Eye (tissue), 1 donor: ENCODE results near the gene RIMBP2.

Experiments used
- DNase-seq: peaks from one replicate; pipeline ENCODE4 v3.0.0-alpha.2; 2015

Gene RIMBP2

DNA sequence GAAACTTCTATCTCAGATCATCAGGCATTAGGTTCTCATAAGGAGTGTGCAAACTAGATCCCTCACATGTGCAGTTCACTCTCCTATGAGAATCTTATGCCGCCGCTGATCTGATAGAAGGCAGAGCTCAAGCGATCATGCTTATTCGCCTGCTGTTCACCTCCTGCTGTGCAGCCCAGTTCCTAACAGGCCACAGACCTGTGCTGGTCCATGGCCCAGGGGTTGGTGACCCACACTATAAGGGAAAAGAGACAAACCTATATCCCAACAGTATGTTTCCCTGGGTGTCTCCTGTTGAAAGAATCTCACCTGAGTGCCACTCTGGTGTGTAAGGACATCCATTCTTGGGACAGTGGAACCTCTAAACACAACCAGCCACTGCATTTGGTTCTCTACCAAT, 186.3 kb downstream of the RIMBP2 start:
- no peak for DNase-seq

DNA sequence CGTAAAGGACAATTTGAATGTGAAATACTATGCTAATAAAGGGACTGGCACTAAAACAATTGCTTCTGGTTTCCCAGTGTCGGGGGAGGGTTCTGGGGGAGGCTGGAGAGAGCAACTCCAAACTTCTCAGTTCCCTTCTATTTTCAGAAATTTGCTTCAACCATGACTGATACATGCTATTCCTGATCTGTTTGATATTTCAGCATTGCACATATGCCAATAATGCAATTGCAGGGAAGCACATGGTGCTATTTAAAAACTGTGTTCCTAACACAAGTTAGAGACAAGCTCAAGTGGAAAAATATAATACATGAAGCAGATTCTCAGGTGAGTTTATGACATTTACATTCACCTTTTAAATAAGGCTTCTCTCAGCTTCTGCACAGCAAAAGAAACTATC, 188.9 kb downstream of the RIMBP2 start:
- DNase-seq = no peak

DNA sequence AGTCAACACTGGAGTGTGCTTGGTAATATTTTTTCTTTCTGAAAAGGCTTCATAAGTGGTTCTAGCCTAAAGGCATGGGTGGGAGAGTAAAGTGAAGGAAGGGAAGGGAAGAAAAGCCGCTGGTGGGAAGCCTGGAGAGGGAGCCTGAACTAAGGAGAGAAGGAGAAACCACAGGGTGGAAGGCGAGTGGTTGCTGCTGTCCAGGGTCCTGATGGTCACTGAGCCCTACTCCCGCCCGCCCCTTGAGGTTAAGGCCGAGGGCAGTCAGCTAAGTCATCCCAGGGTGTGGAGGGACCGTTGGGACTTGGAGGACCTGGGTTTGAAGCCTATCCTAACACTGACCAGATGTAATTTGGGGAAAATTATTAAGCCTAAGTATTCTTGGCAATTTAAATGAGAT, 189.3 kb downstream of the RIMBP2 start:
- DNase-seq = peak; percentile 74

DNA sequence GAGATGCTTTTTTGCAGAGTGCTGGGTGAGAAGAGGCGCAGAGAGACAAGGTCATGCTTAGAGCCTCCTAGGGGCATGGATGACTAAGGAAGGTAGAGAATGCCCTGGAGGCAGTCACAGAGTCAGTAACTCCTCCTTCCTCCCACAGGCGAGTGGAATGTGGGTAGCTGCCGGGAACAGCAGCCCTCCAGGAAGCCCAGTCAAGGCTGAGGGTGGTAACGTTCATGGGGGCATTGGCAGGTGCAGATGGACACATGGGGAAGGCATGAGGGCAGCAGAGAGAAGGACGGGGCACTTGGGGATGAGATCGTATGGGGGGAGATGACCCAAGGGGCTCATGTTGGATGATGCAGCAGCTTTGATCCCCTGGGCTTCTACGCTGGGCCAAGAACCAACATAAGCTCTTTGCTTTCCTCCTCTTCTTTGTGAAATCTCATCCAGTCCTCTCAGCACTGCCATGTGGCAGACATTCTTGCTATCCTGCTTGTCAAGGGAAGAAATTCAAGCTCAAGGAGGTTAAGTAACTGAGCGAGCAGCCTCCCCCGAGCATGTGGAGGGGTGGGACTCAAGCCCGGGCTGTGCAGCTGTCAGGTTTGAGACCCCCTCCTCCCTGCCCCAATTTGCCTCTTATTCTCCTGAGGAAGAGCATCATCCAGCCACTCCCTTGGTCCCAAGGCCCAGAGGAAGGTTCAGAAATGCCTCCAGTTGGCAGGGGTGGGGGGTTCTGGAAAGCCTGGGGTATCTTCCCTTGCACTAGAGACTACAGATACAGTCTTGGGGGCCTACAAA, 190.5 kb downstream of the RIMBP2 start:
- no peak for DNase-seq

DNA sequence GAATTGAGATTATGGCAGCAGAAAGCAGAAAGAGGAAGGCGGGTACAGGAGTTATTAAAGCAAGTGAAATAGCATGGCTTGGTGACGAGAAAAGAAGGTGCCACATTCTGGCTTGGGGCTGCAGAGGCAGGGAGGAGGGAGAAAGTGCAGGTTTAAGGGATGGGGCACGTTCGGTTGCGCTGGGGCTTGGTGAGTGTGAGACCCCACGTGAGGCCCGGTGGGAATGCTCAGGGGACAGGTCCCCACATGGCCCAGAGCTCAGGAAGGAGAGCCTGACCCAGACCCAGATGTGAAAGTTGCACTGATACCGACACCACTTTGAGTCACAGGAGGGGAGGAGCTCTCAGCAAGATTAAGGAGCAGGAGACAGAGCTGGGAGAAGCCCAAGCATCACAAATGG, 191.3 kb downstream of the RIMBP2 start:
- DNase-seq = no peak

DNA sequence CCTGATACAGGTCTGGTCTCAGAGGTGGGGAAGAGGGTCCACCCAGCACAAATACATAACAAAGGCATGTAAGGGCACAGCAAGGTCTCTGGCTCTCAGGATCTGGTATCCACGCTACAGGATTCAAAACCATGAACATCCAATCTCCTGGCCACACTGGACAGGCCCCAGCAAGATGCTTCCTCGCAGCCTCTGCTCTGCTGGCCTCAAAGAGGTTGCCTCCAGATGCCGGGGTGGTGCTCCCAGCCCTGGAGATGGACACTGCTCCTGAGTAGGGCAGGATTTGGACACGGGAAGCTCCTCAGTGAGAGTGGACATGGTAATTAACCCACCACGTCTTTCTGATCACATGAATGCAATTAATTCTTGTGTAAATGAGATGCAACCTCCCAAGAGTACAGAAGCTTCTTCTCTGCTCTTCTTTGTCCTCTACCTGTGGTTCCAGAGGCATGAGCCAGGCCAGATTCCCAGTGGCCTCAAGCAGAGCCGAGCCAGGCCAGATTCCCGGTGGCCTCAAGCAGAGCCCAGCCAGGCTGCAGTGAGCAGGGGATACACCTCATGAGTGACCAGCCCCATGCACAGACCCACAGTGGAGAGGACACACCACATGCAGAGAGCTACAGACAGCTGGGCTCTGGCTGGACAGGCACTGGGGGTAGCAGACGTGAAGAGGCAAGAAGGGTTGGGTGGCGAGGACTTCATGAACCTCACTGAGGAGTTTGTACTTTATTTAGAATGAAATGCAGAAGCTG, 192.1 kb downstream of the RIMBP2 start:
- no peak for DNase-seq

DNA sequence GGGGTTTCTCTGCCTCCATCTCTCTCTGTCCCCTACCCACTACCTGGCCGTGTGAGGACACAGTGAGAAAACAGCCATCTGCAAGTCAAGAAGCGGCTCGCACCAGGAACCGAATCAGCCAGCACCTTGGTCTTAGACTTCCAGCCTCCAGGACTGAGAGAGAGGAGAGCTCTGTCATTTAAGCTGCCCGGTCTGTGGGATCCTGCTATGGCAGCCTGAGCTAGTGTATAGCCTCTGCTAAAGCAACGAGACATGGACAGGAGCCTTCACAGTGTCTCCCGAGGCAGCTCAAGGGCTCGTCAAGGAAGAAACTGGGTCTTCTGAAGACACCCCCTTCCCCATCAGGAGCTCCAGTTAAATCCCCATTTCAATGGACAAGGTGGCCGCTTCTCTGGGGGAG, 192.9 kb downstream of the RIMBP2 start:
- no peak for DNase-seq

DNA sequence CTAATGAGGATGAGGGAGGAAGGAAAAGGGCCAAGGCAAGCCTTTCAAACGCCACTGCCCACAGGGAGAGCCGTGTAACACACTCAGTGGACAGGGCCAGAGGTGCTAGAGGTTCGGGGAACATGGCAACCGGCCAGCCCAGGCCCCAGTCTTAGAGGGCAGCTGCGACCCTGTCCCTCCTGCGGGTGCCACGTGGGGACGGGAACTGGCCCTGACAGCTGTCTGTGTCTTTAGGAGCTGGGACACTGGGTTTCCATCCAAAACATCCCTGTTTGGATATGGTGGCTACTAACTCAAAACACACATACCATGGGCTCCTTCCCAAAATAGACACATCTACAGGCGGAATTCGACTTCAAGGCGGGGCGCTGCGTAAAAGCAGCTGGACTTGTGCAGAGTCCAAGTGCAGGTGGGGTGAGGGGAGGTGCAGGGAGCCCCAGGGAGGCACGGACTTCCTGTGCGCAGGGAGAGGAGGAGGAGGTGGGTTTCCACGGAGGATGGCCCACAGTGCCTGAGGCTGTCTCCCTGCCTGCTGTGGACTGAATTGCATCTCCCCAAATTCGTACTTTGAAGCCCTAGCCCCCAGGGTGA, 193.8 kb downstream of the RIMBP2 start:
- no peak for DNase-seq

DNA sequence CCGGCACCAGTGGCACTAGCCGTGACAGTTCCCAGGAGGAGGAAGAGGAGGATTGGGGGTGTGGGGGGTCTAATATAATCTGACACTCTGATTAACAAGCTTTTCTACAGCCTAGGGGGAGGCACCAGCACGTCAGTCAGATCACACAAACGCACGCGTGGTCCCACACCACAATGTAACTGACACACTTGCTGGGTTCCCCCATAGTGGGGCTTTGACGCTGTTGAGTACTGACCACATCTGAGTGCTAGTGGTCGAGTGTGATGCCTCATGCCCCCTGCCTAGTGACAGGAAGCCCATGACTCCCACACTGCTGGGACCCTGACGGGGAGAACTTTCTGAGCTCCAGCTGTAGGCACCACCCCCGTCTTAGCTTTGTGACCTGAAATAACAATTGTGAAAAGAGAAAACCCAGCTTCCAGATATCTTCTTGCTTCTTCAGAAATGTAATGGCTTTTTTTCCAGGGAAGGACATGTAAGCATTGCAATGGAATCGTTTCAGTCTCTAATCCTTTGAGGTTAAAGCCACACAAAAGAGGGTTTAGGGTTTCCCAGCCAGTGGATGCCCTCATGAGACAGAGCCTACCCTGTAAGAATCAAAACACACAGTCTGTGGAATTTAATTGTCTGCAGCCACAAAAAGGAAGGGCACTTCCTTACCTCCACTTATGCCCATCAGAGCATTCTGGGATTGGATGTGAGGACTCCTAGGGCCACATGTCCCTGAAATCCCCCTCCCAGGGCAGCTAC, 194.5 kb downstream of the RIMBP2 start:
- DNase-seq = no peak

DNA sequence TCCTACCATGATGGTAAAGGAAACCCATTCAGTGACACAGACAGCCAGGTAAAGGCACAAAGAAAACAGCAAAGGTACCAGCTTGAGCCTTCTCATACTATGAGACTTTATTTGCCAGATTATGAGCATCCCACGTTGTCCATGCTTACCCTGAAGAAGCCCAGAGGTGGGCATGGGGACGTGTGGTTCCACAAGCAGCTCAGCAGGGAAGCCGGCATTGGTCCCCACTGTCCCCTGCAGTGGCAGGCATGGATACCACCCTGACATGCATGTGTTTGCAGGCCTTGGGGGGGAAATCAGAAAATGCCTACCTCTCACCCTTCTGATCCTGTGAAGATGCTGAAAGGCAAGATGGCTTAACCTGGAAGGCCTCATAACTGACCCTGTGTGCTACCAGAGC, 195.3 kb downstream of the RIMBP2 start:
- DNase-seq = no peak

DNA sequence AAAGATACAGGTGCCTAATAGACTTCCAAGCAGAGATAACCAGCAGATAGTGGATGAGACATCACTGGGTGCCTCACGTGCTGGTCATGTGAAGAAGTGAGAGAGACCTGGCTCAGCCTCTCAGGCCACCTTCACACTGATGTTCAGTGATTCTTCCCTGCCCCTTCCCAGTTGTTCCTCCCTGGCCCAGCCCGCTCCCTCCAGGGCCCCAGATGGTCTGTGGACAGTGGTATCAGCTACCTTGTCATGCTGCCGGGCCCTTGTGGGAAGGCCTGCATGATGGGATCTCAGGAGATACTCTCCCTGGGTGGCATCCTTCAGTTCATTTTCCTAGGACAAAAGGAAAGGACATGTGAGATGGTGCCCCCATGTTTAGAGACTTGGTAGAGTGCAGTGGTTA, 198.5 kb downstream of the RIMBP2 start:
- DNase-seq = no peak

DNA sequence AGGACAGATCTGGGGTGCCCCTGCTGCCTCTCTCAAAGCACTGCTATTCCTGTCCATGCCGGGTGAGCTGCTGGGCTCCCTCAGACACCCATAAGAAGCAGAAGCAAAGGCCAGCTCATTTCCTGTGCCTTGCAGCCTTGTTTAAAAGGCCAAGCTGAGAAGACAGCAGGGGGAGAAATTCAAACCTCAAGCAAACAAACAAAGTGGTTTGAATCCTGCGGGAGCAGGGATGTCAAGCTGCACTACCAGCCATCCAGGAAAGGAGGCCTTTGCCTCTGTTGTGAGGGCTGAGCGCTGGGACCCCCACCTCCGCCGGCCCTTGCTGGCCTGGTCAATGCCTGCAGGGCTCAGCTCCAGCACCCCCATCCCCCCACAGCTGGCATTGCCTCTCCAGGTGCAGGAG, 201.9 kb downstream of the RIMBP2 start:
- DNase-seq = peak; percentile 21

DNA sequence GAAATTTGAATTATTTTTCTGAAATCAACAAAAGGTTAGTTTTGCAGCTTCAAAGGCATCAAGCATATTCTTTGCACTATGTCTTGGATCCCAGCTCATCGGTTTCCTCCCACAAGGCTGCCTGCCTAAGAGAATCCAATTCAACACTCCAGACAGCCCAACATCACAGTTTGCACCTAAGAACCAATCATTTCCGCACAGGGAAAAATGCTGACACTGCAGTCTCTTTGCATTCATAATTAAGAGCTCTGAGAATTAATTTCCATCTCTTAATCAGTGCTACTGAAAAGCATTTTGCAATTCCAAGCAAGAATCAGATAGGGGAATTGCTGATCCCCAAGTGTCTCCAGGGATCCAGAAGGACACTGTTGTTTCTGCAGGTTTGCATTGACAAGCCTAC, 202.5 kb downstream of the RIMBP2 start:
- DNase-seq = no peak

DNA sequence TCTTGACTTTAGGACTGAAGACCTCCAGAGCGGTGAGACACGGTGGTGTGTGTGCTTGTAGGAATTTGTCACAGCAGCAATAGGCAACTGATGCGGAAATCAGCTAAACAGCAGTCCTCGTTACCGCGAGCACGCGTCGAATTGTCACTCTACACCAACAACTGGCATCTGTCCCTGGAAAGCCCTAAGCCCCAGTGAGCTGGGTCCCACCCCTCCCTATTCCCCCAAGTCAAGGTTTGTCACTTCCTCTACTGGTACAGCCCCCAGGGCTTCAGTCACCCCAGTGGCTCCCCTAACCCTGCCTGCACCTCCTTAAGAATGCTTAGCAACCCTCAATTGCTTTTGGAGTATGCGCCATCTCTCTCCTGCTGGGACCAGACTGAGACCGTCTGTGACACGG, 204.8 kb downstream of the RIMBP2 start:
- no peak for DNase-seq

DNA sequence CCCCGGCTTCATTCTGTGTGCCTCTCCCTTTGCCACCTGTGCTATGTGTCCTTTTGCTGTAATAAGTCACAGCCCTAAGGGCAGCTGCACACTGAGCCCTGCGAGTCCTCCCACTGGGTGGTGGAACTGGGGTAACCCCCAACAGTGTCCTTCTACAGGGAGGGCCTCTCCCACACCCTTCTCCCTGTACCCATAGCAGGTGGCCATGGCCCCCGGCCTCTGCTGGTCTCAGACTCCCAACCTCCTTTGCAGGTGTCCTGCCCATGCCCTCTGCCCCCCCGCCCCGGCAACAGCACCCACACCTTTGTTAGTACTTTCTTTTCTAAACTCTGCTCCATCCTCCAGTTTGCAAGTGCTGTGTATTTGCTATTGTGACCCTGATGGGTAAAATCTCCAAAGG, 206.6 kb downstream of the RIMBP2 start:
- DNase-seq = no peak

DNA sequence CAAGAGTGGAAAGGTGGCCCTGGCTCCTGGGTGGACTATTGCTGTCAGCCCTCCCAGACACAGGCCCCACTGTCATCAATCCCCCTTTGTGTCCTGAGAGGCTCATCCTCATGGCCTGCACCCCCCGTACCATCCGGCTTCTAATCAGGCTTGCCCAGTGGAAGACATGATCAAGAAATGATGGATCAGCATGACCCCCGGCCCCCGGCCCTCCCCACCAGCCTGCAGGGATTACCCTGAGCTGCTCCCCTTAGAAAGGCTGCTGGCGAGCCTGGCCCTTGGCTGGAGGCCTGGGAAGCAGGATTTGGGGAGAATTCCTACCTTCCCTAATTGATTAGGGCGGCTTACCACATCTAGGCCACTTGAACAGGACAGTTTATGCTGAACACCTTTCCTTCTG, 207.3 kb downstream of the RIMBP2 start:
- no peak for DNase-seq

DNA sequence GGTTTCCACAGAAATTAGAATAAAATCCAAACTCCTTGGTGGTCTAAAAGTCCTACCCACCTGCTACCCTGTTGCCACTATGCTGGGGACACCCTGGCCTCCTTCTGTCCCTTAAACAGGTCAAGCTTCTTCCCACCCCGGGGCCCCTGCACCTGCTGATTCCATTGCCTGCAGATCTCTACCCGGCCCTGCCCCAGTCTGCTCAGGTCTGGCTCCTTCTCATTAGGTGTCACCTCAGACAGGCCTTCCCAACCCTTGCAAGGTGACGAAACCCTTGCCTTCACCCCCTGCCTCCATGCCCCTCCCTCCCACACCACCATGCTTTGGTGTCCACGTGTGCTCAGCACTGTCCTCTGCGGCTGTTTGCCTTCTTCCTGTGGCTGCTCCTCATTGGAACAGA, 207.8 kb downstream of the RIMBP2 start:
- DNase-seq = no peak

DNA sequence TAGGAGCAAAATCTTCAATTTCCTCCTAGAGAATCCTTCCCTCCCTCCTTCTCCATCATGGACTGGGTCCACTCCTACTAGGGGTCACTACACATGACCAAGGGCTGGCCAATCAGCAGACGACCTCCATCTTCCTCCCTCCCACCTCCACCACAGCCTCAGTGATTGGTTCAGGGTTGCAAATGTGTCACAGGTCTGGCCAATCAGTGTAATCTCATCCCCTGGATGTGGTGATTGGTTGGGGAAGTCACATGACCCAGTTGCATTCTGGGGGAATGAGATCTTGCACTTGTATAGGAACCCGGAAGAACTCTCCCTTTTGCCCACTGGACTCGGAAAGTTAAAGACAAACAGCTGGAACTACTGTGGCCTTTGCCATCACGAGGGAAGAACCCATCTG, 209.3 kb downstream of the RIMBP2 start:
- no peak for DNase-seq

DNA sequence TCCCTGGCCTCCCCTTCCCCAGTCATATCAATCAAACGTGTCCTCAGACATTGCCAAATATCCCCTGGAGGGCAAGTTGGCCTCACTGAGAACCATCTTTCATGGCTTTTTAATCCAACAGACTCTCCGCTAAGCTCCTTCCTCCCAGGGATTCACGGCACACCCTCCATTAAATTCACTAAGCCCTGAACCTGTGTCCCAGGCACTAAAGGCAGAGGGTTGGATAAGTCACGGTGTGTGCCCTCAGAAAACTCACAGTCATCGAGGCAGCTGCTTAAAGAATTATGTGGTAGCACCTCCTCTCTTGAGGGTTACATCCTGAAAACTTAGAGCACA, 211.3 kb downstream of the RIMBP2 start:
- DNase-seq = no peak

DNA sequence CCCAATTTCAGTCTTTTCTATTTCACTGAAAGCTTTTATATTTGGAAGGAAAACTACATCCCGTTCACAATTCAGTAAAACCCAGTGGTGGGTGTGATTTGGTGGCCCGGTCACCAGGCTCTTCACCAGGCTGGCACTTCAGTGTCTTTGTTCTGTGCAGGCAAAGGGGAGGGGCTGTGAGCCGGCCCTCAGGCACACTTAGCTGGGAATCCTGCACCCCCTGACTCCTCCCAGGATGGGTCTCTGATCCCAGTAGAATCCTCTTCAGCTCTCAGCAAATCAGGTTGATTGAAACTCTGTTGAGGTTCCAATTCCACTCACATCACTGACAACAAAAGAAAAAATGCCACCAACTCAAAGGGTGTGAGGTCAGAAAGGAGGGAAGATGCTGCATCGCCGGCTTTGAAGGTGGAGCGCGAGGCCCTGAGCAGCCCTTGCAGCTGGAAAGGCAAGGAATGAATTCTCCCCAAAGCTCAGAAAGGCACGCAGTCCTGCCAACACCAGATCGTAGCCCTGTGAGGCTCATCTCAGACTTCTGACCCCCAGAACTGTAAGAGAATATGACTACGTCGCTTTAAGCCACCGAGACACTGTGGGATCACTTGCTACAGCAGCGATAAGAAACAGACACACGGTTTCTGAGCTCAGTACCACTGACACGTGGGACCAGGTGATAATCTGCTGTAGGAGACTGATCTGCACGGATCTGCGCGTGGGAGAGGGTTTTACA, 211.8 kb downstream of the RIMBP2 start:
- DNase-seq = peak; percentile 39

DNA sequence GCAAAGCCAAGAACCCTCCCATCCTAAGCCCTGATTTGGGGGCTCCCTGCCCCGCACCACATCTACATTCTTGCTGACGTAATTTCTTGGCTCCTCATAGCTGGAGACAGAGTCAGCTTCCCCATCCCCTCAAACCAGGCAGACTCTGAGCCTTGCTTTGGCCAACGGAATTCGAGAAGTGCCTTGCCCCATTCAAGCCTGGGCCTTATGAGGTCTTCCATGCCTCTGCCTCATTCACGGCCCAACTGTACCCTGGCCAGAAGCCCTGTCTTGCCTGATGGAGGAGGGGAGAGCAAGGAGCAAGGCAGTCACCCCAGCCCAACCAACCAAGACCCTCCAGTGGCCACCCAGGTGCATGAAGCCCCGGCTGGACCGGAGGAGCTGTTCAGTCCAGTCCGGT, 214.3 kb downstream of the RIMBP2 start:
- no peak for DNase-seq

DNA sequence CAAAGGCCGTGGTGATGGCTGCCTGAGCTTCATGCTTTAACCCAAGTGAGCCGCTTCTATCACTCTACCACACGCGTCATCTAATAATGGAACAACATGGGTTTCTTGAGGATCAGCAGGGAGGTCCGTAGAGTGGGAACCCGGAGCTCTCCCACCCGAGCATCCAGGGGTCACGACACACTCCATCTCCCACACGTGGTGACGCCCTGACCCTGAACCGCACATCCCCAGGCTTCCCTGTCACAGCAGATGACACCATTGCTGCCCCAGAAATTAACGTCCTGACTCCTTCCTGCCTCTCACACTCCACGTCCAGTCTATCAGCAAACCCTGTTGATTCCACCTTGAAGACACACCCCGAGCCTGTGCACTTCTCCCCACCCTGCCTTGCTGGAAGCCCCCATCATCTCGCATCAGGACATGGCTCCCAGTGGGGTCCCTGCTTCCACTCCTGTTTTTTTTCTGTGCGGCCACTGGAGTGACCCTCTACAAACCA, 215.2 kb downstream of the RIMBP2 start:
- DNase-seq = no peak

DNA sequence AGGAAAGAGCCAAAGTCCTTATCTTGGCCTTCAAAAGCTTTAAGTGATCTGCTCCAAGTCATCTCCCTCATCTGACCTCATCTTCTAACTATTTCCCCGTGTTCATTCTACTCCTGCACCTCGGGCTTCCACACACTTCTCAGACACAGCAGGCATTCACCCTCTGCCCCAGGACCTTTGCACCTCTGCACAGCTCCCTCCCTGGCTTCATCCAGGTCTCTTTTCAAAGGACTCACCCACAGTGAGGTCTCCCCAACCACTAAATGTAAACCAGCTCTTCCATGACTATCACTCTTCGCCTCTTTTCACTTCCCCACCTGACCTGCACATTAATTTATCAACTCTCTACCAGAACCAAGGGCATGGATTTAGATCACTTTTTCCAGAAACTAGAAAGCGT, 216.6 kb downstream of the RIMBP2 start:
- DNase-seq = no peak
